ENCODE data around the gene PTCHD1.

- TF ChIP-seq NFYB (IDR thresholded peaks at IDR 0.05; ENCODE audit: insufficient read depth, low read depth, low read length) (no peak), EP300 (IDR thresholded peaks at IDR 0.05; ENCODE audit: borderline replicate concordance in 1 of 2, control insufficient read depth in 1 of 2, low read depth in 2 of 2, low read length in 2 of 2) (no peak), DPF2 (IDR thresholded peaks at IDR 0.05) (no peak), CBX3 (IDR thresholded peaks at IDR 0.05; ENCODE audit: borderline replicate concordance, low read depth) (no peak), ZSCAN29 (IDR thresholded peaks at IDR 0.05) (no peak), EZH2 (IDR thresholded peaks at IDR 0.05; ENCODE audit: borderline replicate concordance, control insufficient read depth, low read depth, low read length) (no peak), MYC (IDR thresholded peaks at IDR 0.05; ENCODE audit: insufficient read depth, insufficient read length, insufficient replicate concordance, low read length, severe bottlenecking) (no peak), HDAC2 (IDR thresholded peaks at IDR 0.05) (no peak), NFXL1 (IDR thresholded peaks at IDR 0.05; ENCODE audit: borderline replicate concordance) (no peak), ESRRA (IDR thresholded peaks at IDR 0.05; ENCODE audit: low read length) (no peak), CTCF (IDR thresholded peaks at IDR 0.05 in 2 of 3, conservative IDR thresholded peaks at IDR 0.05 in 1 of 3; ENCODE audit: control insufficient read depth in 2 of 3, extremely low read depth in 1 of 3, insufficient read depth in 1 of 3, low read depth in 3 of 3, low read length in 3 of 3) (no peak), PRDM15 (CRISPR knock-in tag; IDR thresholded peaks at IDR 0.05) (no peak), PML (IDR thresholded peaks at IDR 0.05; ENCODE audit: low read length) (no peak)
These were observed 6.8 kb downstream of the PTCHD1 start for GRCh38 chrX:23341452-23341851.

Measured in GM12878 (cell line).